HG02973 (cell line): ENCODE results near the gene TRIAP1.
A peak's percentile ranks its signal among the peaks of the same experiment; 100 is the strongest.
"Not testable (repeated sequence)": the region's sequence is repeated elsewhere in the genome, so short reads cannot be mapped to it uniquely, and the experiment has no call there.

Experiments
- ATAC-seq: cut with Tn5 transposase; IDR thresholded peaks from one replicate; pipeline ENCODE4 v1.9.1; 2021; ENCODE audit warnings: moderate library complexity; ENCODE audit not compliant: unreplicated experiment

TRIAP1 gene

GRCh38 chr12:120445911-120446843, at the start of gene TRIAP1, which contains the start of gene GATC:
Gene TRIAP1 (minus strand): TSS chr12:120446384. CDS start chr12:120446372, 12 bp downstream.
Gene GATC (plus strand): TSS chr12:120446444. CDS start chr12:120446481, 37 bp downstream.
- ATAC-seq: peak; percentile 83

DNA sequence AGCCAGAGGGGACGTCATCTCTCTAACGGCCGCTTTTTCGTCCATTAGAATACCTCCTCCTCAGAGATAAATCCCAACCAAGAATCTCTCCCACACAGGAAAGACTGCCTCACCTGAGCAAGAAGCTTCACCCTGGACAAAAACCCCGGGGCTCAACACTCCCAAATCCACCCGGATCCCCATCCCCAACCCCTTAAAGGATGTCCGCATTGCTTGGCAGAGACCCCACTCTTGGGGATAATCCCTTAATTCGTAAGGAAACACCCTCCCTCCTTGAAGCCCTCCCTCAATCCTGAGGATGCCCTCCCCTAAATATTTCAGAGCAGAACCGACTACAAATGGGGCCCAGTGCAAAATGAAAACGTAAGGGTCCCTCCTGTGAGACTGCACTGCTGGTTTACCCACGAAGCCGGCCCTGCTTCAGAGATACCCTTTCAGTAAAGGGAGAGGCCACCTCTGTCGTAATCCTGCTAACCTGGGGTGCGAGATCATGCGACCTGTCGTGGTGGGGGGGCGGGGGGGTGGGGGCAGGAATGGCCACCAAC, 49.1 kb upstream of the TRIAP1 start:
- peak; percentile 6 for ATAC-seq

- no peak for ATAC-seq
Observed at GRCh38 chr12:120490833-120491512, 44.8 kb upstream of the TRIAP1 start.

DNA sequence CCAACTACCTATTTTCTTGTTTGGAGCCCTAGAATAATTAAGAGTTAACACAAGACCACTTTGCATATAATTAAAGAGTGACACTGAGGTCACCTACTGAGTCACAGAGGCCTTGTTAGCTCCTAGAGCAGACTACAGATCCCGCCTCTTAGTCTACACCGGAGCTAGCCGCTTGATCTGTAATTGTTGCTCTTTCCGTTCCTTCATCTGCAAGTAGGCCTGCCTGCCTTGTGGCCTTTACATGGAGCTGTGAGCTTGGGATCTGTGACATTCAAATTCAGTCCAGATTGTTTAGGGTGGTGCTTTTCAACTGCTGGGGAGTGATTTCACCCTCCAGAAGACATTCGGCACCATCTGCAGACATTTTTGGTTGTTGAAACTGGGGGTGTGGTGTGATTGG, 44.1 kb upstream of the TRIAP1 start:
- no peak for ATAC-seq

DNA sequence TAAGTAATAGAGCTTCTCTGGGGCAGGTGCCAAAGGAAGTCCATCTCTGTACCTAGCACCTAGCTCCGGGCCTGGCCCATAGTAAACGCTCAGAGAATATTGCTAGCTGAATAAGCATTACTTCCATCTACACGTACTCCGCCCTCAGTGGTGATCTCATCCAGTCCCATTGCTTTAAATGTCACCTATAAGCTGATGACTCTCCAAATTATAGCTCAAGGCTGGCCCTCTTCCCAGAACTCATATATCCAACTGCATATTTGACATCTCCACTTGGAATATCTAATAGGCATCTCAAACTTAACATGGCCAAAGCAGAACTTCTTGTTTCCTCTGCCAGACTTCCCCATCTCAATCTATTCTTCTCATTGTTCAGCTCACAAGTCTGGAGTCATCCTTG, 42.8 kb upstream of the TRIAP1 start:
- ATAC-seq: no peak

DNA sequence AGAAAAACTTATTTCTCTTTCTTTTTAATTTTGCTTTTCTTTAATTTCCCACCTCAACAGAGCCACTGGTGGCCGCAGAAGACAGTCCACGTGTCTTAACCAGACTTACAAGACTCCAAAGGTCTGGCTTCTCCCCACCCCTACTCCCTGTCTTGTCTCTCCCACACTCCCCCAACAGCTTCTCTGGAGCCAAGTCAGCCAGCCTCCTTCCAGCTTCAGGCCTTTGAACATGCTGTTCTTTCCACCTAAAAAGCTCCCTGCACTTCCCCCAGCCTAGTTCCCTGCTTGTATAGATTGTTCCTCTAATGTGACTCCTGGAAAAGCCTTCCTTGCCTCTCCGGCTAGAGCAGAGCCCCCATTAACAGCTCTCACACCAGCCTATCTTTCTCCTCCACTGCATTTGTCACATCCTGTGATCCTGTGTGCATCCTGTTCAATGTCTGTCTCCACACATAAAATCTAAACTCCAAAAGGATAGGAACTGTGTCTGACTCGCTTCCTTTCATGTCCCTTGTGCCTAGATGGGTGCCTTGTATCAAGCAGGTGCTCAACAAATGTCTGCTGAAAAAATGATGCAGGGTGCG, 42.0 kb upstream of the TRIAP1 start:
- ATAC-seq: no peak

- not testable (repeated sequence) for ATAC-seq
Observed at GRCh38 chr12:120487552-120487951, 41.4 kb upstream of the TRIAP1 start.

DNA sequence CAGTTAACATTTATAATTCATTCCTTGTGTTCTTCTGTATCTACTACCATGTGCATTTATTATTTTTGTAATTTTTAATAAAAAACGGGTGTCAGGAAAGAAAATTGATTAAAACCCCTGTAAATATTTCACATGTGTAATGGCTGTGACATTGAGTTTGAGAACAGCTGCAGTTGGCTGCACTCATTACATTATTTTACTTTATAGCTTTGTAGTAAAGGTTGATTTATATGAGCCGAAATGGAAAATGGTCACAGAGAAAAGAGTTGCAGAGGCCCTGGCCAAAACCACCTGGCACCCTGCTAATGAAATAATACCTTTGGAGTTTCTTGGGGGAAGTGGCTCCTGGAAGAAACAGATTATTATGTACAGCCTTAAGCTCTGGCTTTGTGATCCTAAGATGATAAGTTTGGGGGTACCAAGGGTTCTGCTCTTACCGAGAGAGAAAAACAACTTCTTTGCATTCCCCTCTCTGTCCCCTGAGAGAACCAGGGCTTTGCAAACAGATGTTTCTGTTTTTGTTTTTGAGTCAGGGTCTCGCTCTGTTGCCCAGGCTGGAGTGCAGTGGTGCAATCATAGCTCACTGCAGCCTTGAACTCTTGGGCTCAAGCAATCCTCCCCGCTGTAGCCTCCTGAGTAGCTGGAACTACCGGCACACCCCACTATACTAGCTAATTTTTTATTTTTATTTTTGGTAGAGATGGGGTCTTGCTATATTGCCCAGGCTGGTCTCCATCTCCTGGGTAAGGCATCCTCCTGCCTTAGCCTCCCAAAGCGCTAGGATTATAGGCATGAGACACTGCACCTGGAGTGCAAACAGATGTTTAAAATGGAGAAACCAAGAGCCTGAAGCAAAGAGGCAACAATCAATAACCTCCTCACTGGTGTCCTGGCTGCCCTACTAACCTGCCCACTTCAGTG, 40.0 kb upstream of the TRIAP1 start:
- no peak for ATAC-seq

- ATAC-seq: no peak
Observed at GRCh38 chr12:120483621-120484020, 37.4 kb upstream of the TRIAP1 start.

DNA sequence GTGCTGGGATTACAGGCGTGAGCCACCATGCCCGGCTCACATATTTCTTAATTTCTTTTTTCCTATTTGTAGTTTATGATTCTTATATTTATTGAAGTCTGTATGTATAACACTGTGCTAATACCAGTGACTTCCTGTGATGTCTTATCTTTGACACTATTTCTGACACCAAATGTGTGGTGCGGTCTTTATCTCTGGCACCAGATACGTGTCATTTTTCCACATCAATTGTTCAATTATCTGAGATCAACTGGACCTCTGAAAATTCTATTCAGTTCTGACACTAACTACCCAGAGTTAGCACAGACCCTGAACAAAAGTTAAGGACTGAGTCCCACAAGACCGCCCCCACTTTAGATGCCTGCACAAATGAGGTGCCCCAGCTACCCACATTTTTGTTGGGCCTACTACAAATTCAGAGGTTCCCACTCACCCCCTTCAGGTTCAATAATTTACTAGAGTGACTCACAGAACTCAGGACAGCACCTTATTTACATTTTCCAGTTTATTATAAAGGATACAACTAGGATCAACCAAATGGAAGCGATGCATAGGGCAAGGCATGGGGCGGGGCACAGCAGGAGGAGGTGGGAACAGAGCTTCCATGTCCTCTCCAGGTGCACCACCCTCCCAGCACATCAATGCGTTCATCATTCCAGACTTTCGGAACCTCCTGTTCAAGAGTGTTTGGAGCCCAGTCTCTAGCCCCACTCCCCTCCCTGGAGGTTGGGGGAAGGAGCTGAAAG, 35.0 kb upstream of the TRIAP1 start:
- ATAC-seq: no peak

DNA sequence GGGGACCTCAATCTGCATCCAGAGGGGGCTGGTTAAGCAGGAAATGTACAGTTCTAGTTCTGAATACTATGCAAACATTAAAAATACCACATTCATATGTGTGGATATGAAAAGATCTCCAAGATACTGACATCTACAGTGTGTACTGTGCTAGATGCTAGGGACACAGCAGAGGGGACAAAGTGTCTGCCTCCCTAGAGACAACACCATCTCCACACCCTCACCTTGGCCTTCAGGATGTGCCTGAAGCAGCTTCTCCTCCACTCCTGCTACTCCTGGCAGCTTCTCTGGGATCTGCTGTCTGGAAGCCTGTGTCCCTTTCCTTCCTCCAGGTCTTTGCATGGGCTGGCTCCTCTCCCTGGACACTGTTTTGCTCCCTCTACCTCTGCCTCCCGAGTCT, 34.0 kb upstream of the TRIAP1 start:
- ATAC-seq: no peak

DNA sequence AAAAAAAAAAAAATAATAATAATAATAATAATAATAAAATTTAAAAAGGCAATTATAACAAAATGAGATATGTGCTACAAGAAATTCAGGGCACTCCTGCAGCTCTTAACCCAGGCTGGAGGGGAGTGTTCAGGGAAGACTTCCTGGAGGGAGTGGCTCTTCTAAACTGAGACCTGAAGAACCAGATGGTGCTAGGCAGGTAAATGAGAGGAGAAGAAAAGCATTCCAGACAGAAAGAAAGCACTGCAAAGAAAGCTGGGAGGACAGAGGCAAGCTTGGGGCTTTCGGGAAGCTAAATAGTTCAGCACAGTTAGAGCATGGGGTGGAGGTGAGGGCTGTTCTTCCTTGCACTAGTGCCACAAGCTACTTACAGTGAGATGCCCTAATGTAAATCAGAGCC, 33.3 kb upstream of the TRIAP1 start:
- no peak for ATAC-seq

GRCh38 chr12:120475643-120476042, 29.5 kb upstream of the TRIAP1 start:
- ATAC-seq: no peak

DNA sequence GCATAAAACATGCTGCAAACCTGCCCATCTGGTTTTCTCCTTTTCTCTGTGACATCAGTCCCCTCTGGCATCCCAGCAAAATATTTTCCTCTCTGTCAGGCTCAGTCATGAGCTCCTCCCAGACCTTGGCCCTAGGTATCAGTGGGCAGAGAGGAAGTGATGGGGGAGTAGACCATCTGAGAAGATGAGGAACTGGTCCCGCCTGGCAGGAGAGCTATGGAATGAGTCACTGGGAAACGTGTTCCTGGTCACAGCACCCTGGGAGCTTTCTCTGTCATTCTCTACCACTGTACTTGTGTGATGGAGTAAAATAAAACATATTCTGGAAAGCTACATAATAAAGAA, 28.4 kb upstream of the TRIAP1 start:
- ATAC-seq: no peak

DNA sequence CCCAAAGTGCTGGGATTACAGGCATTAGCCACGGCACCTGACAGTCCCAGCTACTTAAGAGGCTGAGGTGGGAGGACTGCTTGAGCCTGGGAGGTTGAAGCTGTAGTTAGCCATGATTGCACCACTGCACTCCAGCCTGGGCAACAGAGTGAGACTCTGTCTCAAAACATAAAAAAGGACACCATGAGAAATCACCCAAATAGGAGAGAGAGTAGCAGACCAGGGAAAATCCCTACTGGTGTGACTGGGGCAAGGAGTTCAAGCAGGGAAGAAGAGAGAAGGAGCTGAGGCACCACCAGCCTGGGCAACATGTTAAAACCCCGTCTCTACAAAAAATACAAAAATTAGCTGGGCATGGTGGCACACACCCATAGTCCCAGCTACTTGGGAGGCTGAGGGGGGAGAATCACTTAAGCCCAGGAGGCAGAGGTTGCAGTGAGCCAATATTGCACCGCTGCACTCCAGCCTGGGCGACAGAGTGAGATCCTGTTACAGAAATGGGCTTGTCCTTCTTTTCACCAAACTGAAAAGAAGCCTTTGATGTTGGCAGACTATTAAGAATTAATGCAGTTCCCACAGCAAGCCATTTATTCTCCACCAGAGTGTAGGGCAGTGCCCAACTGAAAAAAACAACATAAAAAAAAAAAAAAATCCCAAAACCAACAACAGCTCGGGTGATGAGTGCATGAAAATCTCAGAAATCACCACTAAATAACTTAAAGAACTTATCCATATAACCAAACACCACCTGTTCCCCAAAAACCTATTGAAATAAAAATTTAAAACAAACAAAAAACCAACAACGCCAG, 27.8 kb upstream of the TRIAP1 start:
- no peak for ATAC-seq

- ATAC-seq: no peak
Observed at GRCh38 chr12:120472521-120472920, 26.3 kb upstream of the TRIAP1 start.

GRCh38 chr12:120470150-120470784, 24.1 kb upstream of the TRIAP1 start:
- ATAC-seq: no peak

DNA sequence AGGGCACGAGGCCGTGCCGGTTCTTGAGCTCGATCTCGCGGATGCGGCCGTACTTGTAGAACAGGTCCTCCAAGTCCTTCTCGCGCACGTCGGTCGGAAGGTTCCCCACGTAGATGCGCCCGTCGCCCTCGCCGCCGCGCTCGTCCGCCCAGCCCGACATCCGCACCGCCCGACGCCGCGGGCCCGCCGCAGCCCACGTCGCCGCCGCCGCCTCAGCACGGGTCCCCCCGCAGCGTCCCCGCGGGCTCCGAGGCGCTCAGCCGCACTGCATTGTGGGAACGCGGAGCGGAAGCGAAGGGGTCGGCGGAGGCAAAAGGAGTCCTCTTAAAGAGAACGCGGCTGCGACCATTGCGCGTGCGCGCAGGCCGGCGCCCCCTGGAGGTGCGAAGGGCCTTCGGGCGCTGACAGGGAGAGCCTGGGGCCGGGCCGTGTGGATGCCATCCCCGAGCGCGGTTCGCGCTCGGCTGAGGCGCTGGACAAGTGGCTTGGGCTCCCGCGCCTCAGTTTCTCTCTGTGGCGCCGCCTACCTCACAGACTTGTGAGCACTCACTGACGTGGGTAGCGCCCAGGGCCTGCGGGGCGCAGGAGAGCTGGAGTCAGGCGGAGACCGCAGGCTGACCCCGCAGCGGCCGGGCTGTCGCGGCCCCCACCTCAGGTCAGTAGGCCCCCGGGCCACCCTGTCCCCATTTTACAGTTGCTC, 23.4 kb upstream of the TRIAP1 start, which contains the start of gene SRSF9:
TSS of gene SRSF9 (minus strand) at position 299 of the 700 bp plus-strand sequence. CDS start at position 160, 139 bp downstream.
- peak; percentile 80 for ATAC-seq
